Posterior vena cava (tissue), 2 donors: ENCODE results near the gene COG6. TPM values are rescaled to one million over a fixed set of nuclear protein-coding genes. Genes with fewer than 3 reads are reported as not detected.

Experiments
- DNase-seq: peaks from one replicate; pipeline ENCODE4 v3.0.0-alpha.2; 2020; ENCODE audit warnings: low spot score
- intact Hi-C, 2 donors: fragments of 100-400 bp; cut with DNase I; formaldehyde crosslinking; loops; one replicate each; pipeline versions ENCODE4 v1.14.1 to v1.14.2; 2022 to 2023
- total RNA-seq, 2 donors: library from RNA; stranded (reverse); fragmentation: NEBNext Ultra II Directional; extraction: Animal tissue kit (Norgen Biotek cat#: 25700); gene quantifications; one replicate each; pipeline ENCODE4 v1.2.1, GENCODE V29; 2021
- donor health status: DM: yes; HTN: yes; CAD: no.
- donor health status: DM: yes; HTN: yes; CAD: no.

COG6 gene
- total RNA-seq, 2 donors from 2014 or later = 47.7 to 54.4 TPM

DNA sequence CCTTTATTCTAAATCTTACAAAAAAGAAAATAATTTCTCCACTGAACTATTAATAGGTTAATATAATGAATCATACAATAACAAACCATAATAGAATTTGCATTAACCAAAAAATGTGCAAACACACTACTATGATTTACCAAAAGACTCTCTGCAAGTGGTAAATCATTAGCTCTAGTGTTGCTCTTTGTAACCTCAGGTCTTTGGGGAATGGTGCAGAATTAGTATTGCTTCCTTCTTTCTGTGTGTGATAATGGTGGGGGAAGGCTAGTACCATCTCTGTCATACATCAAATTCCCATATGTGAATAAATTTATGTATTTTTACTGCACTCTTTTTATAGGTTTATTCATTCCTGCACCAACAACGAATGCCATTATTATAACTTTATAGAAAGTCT lies 105.1 kb downstream of the COG6 start:
- no peak for DNase-seq
- intact Hi-C loops = no loop called here

DNA sequence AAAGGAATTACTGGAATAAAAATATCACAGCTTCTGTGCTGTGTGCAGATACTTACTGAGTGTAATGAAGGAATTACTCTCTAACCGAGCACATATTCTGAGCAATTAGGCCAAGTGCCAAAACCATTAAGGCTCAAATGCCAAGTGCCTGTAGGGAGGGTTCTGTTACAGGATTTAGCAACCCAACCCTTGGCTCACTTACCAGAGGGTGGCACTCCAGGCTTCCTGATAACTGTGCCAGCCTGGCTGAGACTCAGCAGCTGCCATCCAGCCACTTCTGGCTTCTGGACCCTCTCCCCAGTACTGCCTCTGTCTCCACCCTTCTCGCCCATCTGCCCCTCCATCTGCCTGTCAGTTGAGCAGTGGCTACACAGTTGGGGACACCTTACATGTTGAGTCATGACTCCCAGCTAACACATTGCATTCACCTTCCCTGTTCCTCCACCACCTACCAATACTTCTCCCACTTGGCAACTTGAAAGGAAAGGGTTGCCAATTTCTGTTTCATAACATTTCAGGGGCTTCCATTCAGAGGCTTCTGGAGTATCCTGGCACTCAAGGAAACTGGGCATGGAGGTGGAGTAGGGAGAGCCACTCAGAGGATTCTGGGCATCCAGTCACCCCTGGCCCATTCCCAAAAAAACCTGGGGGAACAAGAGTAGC lies 110.5 kb downstream of the COG6 start:
- DNase-seq = no peak
- intact Hi-C loops = no loop called here

DNA sequence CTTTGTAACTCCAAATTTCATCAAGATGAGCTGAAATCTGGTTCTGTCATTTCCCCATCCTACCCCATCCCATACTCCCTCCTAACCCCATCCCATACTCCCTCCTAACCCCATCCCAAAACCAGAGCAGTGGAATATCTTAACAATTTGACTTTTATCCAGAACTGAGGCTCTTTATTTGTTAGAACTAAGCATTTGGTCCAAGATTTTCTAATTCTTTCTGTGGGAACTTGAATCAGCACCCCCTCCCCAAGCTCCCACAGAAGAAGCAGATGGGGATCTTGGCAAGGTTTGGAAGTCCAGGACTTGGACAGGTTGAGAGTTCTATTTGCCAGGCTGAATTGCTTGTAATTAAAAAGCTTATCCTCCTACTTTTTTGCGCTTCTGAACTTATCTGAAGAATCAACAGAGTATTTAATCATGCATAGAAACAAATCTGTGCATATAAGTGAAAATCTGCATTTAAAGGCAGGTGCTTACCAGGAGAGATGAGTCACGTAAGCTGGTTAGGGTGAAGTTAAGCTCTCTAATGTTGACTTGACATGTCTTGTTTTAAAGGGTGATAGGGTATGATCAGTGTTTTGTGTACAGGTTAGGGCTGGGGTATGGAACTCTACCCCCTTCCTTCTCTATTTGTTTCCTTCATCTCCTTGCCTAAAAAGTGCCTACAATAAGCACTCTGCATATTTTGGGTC lies 111.1 kb downstream of the COG6 start:
- no peak for DNase-seq
- intact Hi-C loops = no loop called here

DNA sequence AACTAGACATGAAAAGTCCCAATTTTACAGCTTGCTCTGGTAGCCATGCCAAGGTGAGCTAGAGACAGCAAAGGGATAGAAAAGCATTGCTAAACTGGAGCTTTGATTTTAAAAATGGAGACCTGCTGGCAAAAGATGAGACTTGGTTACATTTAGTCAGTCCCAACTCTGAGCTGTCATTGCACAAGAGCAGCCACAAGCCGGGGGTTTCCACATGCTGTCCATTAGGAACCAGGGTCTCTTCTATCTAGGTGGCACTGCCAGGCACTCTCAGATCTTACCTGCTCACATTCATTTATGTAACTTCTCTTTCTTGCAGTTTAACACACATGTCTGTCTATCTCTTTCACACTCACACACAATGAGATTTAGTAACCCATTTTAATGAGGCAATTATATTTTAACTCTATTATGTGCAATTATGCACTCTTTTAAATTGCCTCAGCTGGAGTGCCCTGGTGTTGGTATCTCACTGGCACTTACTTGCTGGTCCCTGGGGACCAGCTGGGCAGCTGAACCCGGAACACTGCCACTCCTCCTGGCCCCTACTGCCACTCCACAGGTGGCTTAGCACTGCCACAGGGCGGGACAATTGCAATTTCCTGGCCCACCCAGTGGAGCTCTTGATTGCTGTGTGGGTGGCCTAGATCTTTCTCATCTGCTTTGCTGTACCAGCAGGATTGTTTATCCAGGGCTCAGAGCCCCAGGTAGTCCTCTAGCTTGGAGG lies 112.5 kb downstream of the COG6 start:
- intact Hi-C loops = no loop called here

DNA sequence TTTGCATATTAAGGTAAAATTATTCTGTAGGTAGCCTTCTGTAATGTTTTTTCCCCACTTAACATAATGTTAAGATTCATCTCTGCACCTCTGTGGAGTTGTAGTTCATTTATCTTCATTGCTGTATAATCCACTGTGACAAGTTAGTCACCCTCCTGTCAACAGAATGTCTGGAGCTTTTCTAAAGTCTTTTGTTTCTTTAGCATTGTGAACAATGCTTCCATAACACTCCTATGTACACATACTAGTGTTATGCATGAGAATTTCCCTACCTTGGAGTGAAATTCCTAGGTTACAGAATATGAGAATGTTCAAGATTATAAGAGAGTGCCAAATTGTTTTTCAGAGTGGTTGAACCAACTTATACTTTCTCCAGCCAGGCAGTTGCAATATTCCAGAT lies 113.5 kb downstream of the COG6 start:
- intact Hi-C loops = no loop called here
- no peak for DNase-seq

More for the DNA sequence above, 112.5 kb downstream of the COG6 start:
- no peak for DNase-seq

DNA sequence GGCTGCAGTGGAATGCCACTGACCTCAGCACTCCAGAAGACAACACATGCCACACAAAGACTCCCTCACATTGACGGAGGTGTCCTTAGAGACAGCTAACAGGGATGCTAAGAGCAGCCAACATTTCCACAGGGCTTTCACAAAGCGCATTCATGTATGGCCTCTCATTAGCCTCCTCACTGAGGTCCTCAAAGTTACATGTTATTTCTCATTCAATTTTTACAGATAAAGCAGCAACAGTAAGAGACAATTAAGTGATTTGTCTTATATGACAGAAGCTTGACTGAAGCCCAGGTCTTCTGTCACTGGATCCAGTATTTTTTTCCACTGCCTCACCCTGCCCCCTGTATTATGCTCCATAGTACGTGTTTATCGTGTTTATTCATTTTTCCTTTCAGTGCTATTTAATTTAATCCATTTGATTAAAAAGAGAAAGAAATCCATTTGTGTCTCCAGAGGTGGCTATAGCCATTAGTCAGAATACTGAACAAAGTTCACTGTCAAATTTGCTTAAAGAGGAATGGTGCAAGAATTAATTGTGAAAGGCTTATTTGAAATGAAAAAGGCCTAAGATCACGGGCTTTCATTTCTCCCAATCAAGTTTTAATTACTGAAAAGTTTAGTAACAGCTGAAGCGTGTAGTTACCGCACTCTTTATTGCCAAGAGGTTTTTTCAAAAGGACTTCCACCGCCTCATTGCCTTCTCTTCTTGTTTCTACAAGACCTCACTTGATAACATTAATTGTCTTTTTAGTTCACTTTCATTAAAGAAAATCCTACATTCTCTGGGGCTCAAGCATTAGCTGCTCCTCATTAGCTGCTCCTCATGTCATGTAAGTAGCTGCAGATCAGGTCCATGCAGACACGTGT lies 115.0 kb downstream of the COG6 start:
- intact Hi-C loops = no loop called here
- DNase-seq = no peak

DNA sequence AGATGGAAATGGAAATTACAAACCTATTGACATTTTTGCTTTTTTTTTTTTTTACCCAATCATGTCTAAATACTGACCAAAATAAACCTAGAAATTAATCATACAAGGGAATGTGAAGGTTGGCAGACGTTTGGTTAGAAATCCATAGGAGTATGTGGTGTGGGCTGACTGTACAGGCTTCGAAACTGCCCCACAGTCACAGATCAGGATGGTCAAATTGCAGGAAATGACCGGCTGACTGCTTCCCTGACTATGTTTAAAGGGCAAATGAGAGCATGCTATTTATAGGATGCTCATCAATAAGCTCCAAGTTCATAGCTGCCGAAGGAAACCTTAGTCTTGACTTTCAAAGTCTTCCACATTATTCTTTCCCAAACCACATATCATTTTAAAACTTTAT lies 118.4 kb downstream of the COG6 start:
- intact Hi-C loops = no loop called here
- no peak for DNase-seq

DNA sequence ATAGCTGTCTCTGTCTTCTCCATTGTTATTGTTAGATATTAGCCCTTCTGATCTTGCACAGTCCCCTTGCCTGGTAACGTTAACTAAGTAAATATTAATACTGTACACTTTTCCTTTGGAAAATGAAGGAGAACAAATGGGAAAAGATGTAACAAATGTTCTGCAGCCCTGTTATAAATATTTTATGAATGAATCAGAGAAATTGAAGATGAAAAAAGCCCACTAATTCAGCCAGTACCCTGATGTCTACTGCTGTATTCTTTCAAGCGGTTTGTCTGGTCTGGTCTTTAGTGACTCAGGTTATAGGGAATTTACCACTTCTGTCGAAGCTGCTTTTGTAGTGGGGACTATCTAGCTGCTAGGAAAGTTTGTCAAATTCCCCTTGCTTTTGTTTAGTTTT lies 121.0 kb downstream of the COG6 start:
- no peak for DNase-seq
- intact Hi-C loops = no loop called here

DNA sequence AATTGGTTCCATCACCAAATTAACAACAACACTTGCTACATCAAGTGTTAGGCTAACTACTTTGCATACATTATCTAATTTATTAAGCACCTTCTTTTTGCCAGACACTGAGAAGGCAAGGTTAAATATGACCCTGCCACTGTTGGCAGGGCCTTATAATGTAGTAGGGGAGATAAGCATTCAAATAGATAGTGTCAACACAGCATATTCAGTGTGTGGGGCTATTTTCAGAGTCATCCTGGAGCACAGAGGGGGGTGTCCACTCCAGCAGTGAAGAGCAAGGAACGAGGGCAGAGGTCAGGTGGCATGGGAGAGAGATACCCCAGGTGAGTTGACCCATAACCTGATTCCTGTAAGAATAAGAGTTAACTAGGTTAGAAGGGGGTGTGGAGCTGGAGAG lies 121.6 kb downstream of the COG6 start:
- intact Hi-C loops = no loop called here

DNA sequence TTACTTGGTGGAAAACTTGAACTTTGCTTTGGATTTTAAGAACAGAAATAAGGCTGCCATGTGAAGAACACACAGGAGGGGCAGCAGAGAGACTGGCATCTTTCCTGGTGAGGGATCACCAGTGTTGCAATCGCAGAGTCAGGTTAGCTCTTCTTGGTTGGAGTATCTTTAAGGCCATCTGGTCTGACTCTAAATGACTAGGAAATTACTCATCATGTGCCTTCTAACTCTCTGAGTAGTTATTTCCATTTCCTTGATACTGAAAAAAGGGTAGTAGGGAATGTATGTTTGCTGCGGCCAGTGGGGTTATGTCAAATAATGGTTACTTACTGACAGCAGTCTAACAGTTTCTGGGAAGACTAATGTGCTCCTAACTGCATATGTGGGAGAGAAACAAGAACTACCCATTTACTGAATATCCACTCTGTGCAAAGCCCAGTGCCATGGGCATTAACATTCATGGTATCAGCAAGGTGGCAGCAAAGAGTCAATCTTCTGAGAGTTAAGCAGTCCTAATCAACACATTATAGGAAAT lies 122.1 kb downstream of the COG6 start:
- DNase-seq = no peak
- intact Hi-C loops = no loop called here

More for the DNA sequence above, 121.6 kb downstream of the COG6 start:
- DNase-seq = no peak

DNA sequence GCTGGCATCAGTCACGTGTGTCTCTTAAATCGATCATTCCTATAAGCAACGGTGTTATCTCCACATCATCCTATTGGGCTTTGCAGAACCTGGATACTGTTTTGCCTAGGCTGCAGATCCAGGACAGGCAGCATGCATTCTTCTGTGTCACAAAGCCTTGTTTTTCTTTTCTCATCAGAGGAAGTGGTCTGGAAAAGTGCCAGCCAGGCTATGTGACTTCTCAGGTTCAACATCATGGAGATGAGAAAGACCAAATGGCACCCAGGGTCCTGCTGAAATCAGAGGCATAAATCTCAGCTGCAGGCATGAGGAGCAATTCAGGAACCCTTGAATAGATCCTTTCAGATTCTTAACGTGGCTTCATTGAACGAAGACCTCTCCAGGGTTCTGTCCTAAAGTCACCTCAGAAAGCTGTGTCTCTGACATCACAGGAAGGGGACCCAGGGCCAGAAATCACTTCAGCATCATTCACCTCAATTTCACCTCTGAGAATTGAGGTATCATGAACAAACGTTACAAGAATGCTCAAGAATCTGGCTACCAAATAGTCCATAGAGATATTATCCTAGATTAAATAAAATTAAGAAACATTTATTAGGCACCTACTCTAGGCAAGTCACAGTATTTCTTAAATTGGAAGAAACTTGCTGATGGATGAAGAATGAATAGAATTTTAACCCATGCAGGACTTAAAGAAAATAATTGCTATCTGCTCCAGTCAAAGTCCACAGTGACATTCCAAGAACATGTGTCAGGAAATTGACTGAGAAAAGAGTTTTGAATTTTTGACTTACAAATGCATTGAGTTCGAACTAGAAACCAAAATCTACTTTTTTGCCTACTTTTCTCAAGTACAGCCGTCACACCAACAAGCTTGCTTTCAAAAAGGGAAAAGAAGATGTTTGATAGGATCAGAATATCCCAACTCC lies 124.1 kb downstream of the COG6 start:
- intact Hi-C loops = no loop called here
- no peak for DNase-seq

DNA sequence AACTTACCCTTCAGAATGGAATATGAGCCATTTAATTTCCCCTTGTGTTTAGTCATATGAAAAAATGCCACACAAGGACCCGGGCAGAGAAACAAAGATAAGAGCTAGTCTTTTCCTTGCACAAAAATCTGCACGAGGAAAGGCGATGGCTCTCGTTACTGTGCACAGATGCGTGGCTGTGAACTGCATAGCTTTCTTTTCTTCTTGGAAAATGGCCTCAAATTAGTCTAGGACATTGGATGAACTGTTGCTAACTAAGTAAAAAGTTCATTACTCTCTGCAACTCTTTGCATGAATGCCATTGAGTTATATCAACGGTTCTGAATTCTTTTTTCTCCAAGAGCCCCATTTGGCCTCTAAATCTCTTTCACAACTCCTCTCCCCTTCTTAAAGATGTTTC lies 125.2 kb downstream of the COG6 start:
- DNase-seq = no peak
- intact Hi-C loops = no loop called here

DNA sequence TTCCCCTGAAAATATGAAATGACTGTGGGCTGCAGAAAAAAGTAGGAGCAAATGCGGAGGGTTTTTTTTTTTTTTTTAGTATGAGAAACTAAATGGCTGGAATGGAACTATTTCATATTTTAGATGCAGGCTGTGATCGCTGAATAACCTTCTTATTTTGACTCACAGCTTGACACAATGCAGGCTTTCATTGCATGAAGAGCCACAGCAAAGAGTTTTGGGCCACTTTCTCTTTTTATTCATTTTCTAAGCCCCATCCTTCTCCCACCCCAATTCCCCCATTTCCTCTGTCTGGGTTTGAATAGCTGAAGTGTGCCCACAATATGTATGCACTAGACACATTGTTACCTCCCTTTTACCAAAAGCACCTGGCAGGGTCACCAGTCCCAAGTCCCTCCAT lies 125.9 kb downstream of the COG6 start:
- intact Hi-C loops = no loop called here
- no peak for DNase-seq

DNA sequence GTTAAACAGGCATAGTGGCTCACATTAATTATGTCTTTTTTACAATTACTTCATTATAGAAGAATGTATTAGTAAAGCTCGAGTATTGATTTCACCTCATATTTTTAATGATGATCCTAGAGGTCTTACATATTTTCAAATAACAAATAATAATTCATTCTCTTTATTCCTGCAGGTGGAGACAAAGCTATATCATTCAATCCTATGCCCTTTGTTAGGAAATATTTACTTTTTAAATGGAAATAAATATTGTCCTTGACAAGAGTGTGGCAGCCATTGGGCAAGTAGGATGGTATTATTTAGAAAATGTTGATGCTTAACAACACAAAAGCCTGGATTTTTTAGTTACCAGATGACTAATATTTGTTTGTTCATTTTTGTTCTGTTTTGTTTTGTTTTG lies 127.6 kb downstream of the COG6 start:
- intact Hi-C loops = no loop called here
- DNase-seq = no peak

DNA sequence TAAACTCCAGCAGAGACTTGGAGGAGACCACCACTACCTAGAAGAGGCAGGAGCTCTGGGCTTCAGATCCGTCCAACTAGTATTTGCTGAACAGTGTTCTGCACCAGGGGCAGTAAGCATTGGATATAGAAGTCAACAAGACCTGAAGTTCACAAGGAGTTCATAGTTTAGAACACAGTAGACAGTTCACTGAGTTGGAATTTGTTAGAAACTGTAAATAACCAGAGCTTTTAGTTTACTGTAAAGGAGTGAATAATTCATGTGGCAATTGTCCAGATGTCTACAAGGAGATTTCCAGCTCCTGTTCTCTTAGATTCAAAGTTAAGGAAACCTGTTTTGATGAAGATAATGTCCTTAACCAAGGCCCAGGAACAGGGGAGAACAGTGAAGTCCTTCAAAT lies 128.9 kb downstream of the COG6 start:
- DNase-seq = no peak
- intact Hi-C loops = no loop called here

DNA sequence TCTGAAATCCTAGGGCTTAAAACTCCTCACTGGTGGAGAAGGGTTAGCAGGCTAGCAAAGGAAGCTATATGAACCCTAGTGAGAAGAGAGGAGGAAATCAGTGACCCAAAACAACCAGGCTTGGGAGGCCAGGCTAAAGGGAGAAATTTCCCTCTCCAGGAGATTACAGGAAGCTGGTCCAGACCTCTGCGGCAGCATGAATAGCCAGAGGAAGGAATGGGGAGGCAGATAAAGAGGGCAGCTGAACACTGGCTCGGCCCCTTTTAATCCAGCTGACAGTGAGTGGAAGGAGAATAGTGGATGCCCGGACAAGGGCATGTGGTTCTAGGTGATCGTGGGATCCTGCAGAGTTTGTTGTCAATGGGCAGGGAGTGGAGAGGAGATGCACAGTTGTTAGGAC lies 130.6 kb downstream of the COG6 start:
- DNase-seq = no peak
- intact Hi-C loops = no loop called here

DNA sequence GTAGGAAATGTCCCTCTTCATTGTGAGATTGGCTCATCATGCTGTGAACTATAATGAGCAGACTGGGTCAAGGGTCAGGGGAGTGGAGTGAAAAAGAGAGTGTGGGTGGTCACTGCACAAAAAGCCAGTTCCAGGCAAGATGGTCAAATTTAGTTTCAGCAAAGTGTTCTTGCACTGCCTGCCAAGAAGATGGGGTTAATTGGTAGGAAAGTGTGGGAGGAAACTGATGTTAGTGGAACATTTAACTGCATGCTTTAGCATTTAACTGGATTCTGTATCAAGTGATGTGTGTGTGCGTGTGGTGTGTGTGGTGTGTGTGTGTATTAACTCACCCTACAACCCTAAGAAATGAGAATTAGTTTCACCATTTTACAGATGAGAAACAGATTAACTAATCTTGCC lies 131.6 kb downstream of the COG6 start:
- intact Hi-C loops = no loop called here
- no peak for DNase-seq

DNA sequence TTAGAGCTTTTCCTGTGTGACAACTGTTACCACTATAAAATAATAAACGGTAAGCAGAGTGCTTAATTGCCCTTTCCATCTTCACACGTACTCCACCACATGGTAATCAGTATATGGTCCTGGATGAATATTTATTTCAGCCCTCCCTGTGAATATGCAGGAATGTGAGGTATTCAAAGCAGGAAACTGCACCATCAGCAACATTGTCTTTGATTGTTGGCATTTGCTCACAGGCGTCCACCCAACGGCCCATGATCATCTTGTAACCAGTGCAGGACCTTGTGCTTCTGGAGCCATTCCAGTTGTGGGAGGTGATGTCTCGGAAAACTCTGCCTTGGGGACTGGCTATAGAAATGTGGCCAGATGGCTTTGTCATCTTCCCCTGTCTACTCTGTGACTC lies 132.6 kb downstream of the COG6 start:
- DNase-seq = no peak
- intact Hi-C loops = no loop called here

DNA sequence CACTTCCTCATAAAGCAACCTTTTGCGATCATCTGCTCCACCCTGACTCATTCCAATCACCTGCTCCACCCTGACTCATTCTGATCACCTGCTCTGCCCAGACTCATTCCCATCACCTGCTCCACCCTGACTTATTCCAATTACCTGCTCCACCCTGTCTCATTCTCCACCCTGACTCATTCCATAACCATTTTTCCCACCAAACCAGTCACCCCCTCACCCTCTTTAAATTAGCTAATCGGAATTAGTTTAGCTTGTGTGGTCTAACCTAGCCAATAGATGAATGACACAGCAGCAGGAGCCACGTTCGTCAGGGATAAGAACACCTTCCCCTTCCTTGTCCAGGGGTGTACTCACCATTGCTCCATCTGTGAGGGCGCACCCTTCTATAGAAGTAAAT lies 134.0 kb downstream of the COG6 start:
- intact Hi-C loops = no loop called here

More for the DNA sequence above, 134.0 kb downstream of the COG6 start:
- DNase-seq = no peak
